Ascending aorta (tissue), 2 donors: ENCODE results near the gene ATP9A. TPM values are rescaled to one million over a fixed set of nuclear protein-coding genes. Genes with fewer than 3 reads are reported as not detected.

Experiments
- DNase-seq, 2 donors: peaks; one replicate each; pipeline ENCODE4 v3.0.0-alpha.2; 2019; ENCODE audit warnings: low spot score in 2 of 2
- H3K27ac ChIP-seq, 2 donors: fragments of 200-600 bp; sonication (generic); one replicate each; pipeline ENCODE4 v1.5.1; 2016 to 2017; ENCODE audit warnings: mild to moderate bottlenecking in 1 of 2
- H3K27me3 ChIP-seq: fragments of 200-600 bp; sonication (generic); one replicate; pipeline ENCODE4 v1.5.1; 2017
- H3K36me3 ChIP-seq, 2 donors: fragments of 200-600 bp; sonication (generic); one replicate each; pipeline ENCODE4 v1.5.1; 2016
- H3K4me1 ChIP-seq, 2 donors: fragments of 200-600 bp; sonication (generic); one replicate each; pipeline ENCODE4 v1.5.1; 2016 to 2017; ENCODE audit warnings: mild to moderate bottlenecking in 1 of 2
- H3K4me3 ChIP-seq, 2 donors: fragments of 200-600 bp; sonication (generic); one replicate each; pipeline ENCODE4 v1.5.1; 2016 to 2017; ENCODE audit warnings: mild to moderate bottlenecking in 1 of 2
- H3K9me3 ChIP-seq, 2 donors: fragments of 200-600 bp; sonication (generic); one replicate each; pipeline ENCODE4 v1.5.1; 2016
- CTCF ChIP-seq, 3 experiments: fragments of 200-600 bp in 2 of 3; fragments of 450-650 bp in 1 of 3; sonication (generic) in 2 of 3; IDR thresholded peaks; one replicate each; pipeline ENCODE4 v1.5.1; 2016 to 2019; ENCODE audit warnings: antibody characterized with exemption in 3 of 3, mild to moderate bottlenecking in 1 of 3, moderate library complexity in 1 of 3
- intact Hi-C: fragments of 100-400 bp; cut with DNase I; formaldehyde crosslinking; loops from one replicate; pipeline ENCODE4 v1.15.1; 2023
- total RNA-seq: library from RNA; depleted of rRNA; stranded (reverse); fragments of >200 nt; gene quantifications from one replicate; pipeline ENCODE4 v1.1.0, GENCODE V29; 2016

The ATP9A gene
- total RNA-seq, 1 donor from 2014 or later, result 14.5 TPM

GRCh38 chr20:51563486-51564332 is 204.5 kb downstream of the ATP9A start:
- TF ChIP-seq CTCF (IDR thresholded peaks at IDR 0.05), result no peak
- H3K4me1 ChIP-seq, result peaks cover 6 to 24% of the 10 kb centered on the region in 2 donors
- peak overlapping the region; percentile 60 to 69 for H3K4me3 ChIP-seq

GRCh38 chr20:51563174-51563485 is 205.1 kb downstream of the ATP9A start:
- Histone ChIP-seq H3K36me3 (no peaks in the 10 kb centered on the region), H3K9me3 (no peaks in the 10 kb centered on the region), H3K4me1 (peaks cover 6 to 24% of the 10 kb centered on the region in 2 donors), H3K27ac (peak overlapping the region; percentile 92 to 93), H3K4me3 (peak overlapping the region; percentile 60 to 69), H3K27me3 (no peaks in the 10 kb centered on the region)
- no peak for TF ChIP-seq CTCF (IDR thresholded peaks at IDR 0.05)
- no peak for DNase-seq
- intact Hi-C loops, result loop anchor here (2.0 to 10.0 kb wide), 4 partner anchors 22 to 192 kb away; no protein-coding TSS in a partner anchor

More at GRCh38 chr20:51563486-51564332, 204.5 kb downstream of the ATP9A start:
- Histone ChIP-seq H3K36me3 (no peaks in the 10 kb centered on the region), H3K9me3 (no peaks in the 10 kb centered on the region), H3K27me3 (no peaks in the 10 kb centered on the region), H3K27ac (peak overlapping the region; percentile 92 to 93)
- intact Hi-C loops, result loop anchor here (2.0 to 10.0 kb wide), 4 partner anchors 23 to 191 kb away; no protein-coding TSS in a partner anchor
- DNase-seq, result peak; percentile 45 to 90

- peak; percentile 53 to 95 for DNase-seq
- Histone ChIP-seq H3K27ac (peak overlapping the region; percentile 92 to 93), H3K4me3 (peak overlapping the region; percentile 60 to 69), H3K36me3 (no peaks in the 10 kb centered on the region), H3K4me1 (peaks cover 6 to 24% of the 10 kb centered on the region in 2 donors), H3K27me3 (no peaks in the 10 kb centered on the region), H3K9me3 (no peaks in the 10 kb centered on the region)
- peak in 1 of 3 experiments; percentile 46 for TF ChIP-seq CTCF (IDR thresholded peaks at IDR 0.05)
- intact Hi-C loops, result loop anchor here (1.0 to 10.0 kb wide), 5 partner anchors 22 to 192 kb away; no protein-coding TSS in a partner anchor
Observed at GRCh38 chr20:51562332-51563173, 205.6 kb downstream of the ATP9A start.

GRCh38 chr20:51562027-51562331 is 206.2 kb downstream of the ATP9A start:
- no peak for DNase-seq
- TF ChIP-seq CTCF (IDR thresholded peaks at IDR 0.05), result no peak
- H3K27ac ChIP-seq, result peak overlapping the region; percentile 92 to 93
- peak overlapping the region; percentile 60 to 69 for H3K4me3 ChIP-seq
- H3K9me3 ChIP-seq, result no peaks in the 10 kb centered on the region
- peaks cover 6 to 24% of the 10 kb centered on the region in 2 donors for H3K4me1 ChIP-seq
- intact Hi-C loops, result loop anchor here (1.0 to 10.0 kb wide), 5 partner anchors 21 to 193 kb away; no protein-coding TSS in a partner anchor
- H3K27me3 ChIP-seq, result no peaks in the 10 kb centered on the region
- no peaks in the 10 kb centered on the region for H3K36me3 ChIP-seq

- peak overlapping the region in 1 of 2 donors; percentile 93 for H3K27ac ChIP-seq
- no peak for DNase-seq
- H3K27me3 ChIP-seq, result no peaks in the 10 kb centered on the region
- peak overlapping the region; percentile 22 to 69 for H3K4me3 ChIP-seq
- TF ChIP-seq CTCF (IDR thresholded peaks at IDR 0.05), result no peak
- intact Hi-C loops, result loop anchor here (10.0 kb wide), 1 partner anchor 194 kb away; no protein-coding TSS in a partner anchor
- H3K9me3 ChIP-seq, result no peaks in the 10 kb centered on the region
- H3K4me1 ChIP-seq, result peaks cover 6 to 24% of the 10 kb centered on the region in 2 donors
- no peaks in the 10 kb centered on the region for H3K36me3 ChIP-seq
Observed at GRCh38 chr20:51560550-51561307, 207.5 kb downstream of the ATP9A start.
